PC-9 (cell line): ENCODE data around the gene DNAAF5. TPM values are rescaled to one million over a fixed set of nuclear protein-coding genes. Genes with fewer than 3 reads are reported as not detected.

Experiments
- BruUV-seq: library from RNA; stranded (reverse); fragments of 400-500 nt; replicated peaks from 2 replicates; lab custom pipeline; 2021; lab: Mats Ljungman, UMichigan
- CTCF ChIA-PET: fragments of 300-600 bp; sonication (Branson Sonifier 250); formaldehyde crosslinking; loops from one replicate; lab custom pipeline; 2022; ENCODE audit warnings: antibody characterized with exemption; lab: Charles Lee
- POLR2A ChIA-PET: fragments of 300-600 bp; sonication (Branson Sonifier 250); formaldehyde crosslinking; loops from one replicate; lab custom pipeline; 2022; ENCODE audit warnings: antibody characterized with exemption; ENCODE audit not compliant: unreplicated experiment; lab: Charles Lee
- DNase-seq, 2 experiments: peaks; one replicate each; pipeline versions ENCODE4 v3.0.0 to v3.0.0-alpha.2; 2015 to 2022; ENCODE audit warnings: mixed read lengths in 1 of 2
- H2AFZ ChIP-seq: fragments of 200-600 bp; sonication (generic); 2 replicates; pipeline ENCODE4 v1.8.1; 2017; ENCODE audit warnings: antibody characterized with exemption
- H3F3A ChIP-seq: fragments of 200-600 bp; sonication (generic); 2 replicates; pipeline ENCODE4 v1.8.1; 2017; ENCODE audit warnings: antibody characterized with exemption, mild to moderate bottlenecking, low read depth; ENCODE audit not compliant: insufficient read depth
- H3K27ac ChIP-seq: fragments of 200-600 bp; sonication (generic); 2 replicates; pipeline ENCODE4 v1.6.1; 2016; ENCODE audit warnings: mixed run types
- H3K27me3 ChIP-seq: fragments of 200-600 bp; sonication (generic); 2 replicates; pipeline ENCODE4 v1.6.1; 2016; ENCODE audit warnings: low read depth, mixed run types; ENCODE audit not compliant: insufficient read depth
- H3K36me3 ChIP-seq: fragments of 200-600 bp; sonication (generic); 2 replicates; pipeline ENCODE4 v1.6.1; 2016; ENCODE audit warnings: low read depth, mixed run types
- H3K4me1 ChIP-seq: fragments of 200-600 bp; sonication (generic); replicated peaks from 2 replicates; pipeline ENCODE4 v1.6.1; 2016; ENCODE audit warnings: mixed run types; ENCODE audit not compliant: insufficient read depth
- H3K4me2 ChIP-seq: fragments of 200-600 bp; sonication (generic); 2 replicates; pipeline ENCODE4 v1.6.1; 2017; ENCODE audit warnings: mixed run types
- H3K4me3 ChIP-seq: fragments of 200-600 bp; sonication (generic); 2 replicates; pipeline ENCODE4 v1.6.1; 2016; ENCODE audit warnings: mixed run types
- H3K79me2 ChIP-seq: fragments of 200-600 bp; sonication (generic); 2 replicates; pipeline ENCODE4 v1.6.1; 2017; ENCODE audit warnings: low read depth, mixed run types
- H3K9me2 ChIP-seq: fragments of 200-600 bp; sonication (generic); 2 replicates; pipeline ENCODE4 v1.8.1; 2017; ENCODE audit warnings: mild to moderate bottlenecking; ENCODE audit not compliant: insufficient read depth
- H3K9me3 ChIP-seq: fragments of 200-600 bp; sonication (generic); 2 replicates; pipeline ENCODE4 v1.8.1; 2016; ENCODE audit warnings: low read depth; ENCODE audit not compliant: insufficient read depth
- H4K20me1 ChIP-seq: fragments of 200-600 bp; sonication (generic); 2 replicates; pipeline ENCODE4 v1.8.1; 2017; ENCODE audit not compliant: insufficient read depth
- EZH2 ChIP-seq: fragments of 200-600 bp; sonication (generic); IDR thresholded peaks from 2 replicates; pipeline ENCODE4 v1.8.0; 2017; ENCODE audit warnings: antibody characterized with exemption, low read depth
- intact Hi-C: fragments of 100-400 bp; cut with micrococcal nuclease; formaldehyde crosslinking; loops from one replicate; pipeline ENCODE4 v1.10.0; 2022; ENCODE audit not compliant: unreplicated experiment
- total RNA-seq: library from RNA; stranded (reverse); gene quantifications from 2 replicates; pipeline ENCODE4 v1.2.3, GENCODE V29; 2021
- TF ChIP-seq, protein P1 (sequence below): fragments of 200-600 bp; sonication (generic); conservative IDR thresholded peaks from 2 replicates; pipeline ENCODE4 v1.6.1; 2017; ENCODE audit warnings: mixed run types, antibody characterized with exemption, mild to moderate bottlenecking, moderate library complexity

The DNAAF5 gene
- total RNA-seq, 1 experiment from 2014 or later: 63.2 TPM

DNA sequence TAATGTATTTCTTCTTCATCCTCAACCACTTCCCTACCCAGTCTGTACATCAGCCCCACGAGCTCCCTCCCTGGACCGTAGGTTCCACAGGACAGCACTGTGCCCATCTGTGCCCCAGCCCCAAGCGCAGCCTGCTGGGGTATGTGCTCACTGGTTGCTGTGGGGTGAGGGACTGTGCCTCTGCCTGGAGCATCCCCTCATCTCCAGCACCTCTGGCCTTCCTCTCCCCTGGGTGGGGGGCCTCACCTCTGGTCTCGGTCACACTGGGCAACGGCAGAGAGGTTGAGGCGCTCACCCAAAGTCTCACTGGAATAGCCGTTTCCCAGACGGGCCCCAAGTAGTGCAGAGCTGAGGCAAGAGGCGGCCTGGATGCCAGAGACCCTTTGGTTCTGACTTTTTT, 2.1 kb downstream of the DNAAF5 start:
- Histone ChIP-seq H3K27ac (no peak overlapping the region), H3K27me3 (no peaks in the 10 kb centered on the region), H2AFZ (no peak overlapping the region), H3K79me2 (peaks cover 52% of the 10 kb centered on the region), H3K4me3 (no peak overlapping the region), H3K9me2 (no peaks in the 10 kb centered on the region), H4K20me1 (peaks cover 30% of the 10 kb centered on the region), H3K9me3 (peaks cover 17% of the 10 kb centered on the region), H3K4me2 (peak overlapping the region; percentile 84; the same call in 1 of the 2 replicates), H3F3A (peaks cover 37% of the 10 kb centered on the region), H3K36me3 (peaks cover 23% of the 10 kb centered on the region), H3K4me1 (peaks cover 42% of the 10 kb centered on the region)
- intact Hi-C loops: no loop called here
- no peak for DNase-seq
- TF ChIP-seq, protein P1, sequence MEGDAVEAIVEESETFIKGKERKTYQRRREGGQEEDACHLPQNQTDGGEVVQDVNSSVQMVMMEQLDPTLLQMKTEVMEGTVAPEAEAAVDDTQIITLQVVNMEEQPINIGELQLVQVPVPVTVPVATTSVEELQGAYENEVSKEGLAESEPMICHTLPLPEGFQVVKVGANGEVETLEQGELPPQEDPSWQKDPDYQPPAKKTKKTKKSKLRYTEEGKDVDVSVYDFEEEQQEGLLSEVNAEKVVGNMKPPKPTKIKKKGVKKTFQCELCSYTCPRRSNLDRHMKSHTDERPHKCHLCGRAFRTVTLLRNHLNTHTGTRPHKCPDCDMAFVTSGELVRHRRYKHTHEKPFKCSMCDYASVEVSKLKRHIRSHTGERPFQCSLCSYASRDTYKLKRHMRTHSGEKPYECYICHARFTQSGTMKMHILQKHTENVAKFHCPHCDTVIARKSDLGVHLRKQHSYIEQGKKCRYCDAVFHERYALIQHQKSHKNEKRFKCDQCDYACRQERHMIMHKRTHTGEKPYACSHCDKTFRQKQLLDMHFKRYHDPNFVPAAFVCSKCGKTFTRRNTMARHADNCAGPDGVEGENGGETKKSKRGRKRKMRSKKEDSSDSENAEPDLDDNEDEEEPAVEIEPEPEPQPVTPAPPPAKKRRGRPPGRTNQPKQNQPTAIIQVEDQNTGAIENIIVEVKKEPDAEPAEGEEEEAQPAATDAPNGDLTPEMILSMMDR: no peak
- TF ChIP-seq EZH2: no peak
- ChIA-PET POLR2A (interaction anchor here (0.5 to 0.7 kb wide), 2 partner anchors 114 to 537 kb away, joined by 4 to 30 read pairs; no protein-coding TSS in a partner anchor), CTCF (interaction anchor here (0.6 kb wide), 1 partner anchor 69 kb away, joined by 4 read pairs; no protein-coding TSS in a partner anchor)
- no TSS peak for BruUV-seq

DNA sequence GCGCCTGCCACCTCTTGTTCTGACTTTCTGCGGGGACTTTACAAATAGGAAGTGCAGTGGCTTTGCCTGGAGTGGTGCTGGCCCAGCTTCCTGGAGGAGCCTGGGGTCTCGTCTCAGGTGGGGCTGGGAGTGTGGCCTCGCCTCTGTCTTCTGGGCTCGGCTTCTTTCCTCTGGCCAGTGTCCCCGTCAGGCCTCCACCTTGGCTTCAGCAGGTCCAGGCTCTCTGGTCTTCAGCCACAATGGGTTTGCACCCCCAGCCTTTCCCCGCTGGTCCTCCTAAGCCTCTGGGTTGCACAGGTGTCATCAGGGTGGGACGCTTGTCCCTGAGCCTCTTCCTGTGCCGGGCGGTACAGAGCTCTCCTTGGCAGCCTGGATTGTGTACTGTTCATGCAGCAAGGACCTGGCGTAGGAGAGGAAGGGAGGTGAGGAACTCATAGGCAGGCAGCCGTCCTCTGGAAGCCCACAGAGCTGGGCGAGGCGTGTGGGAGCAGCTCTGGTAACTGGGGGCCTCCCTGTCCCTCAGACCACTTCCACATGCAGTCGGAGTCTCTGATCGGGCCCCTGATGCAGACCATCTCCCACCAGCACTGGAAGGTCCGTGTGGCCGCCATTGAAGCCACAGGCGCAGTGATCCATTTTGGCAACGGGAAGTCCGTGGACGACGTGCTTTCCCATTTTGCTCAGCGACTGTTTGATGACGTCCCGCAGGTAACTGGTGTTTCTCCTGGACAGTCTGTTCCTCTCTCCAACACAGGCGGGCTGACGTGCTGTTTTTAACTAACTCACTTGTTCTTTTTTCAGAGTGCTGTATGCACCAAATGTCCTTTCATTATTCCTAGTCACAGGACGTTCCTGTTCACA, 2.9 kb downstream of the DNAAF5 start:
- Histone ChIP-seq H3K36me3 (peaks cover 23% of the 10 kb centered on the region), H3K4me3 (no peak overlapping the region), H3K79me2 (peaks cover 52% of the 10 kb centered on the region), H2AFZ (no peak overlapping the region), H3K9me2 (no peaks in the 10 kb centered on the region), H3F3A (peaks cover 43% of the 10 kb centered on the region), H4K20me1 (peaks cover 38% of the 10 kb centered on the region), H3K27ac (no peak overlapping the region), H3K27me3 (no peaks in the 10 kb centered on the region), H3K4me1 (peaks cover 42% of the 10 kb centered on the region), H3K4me2 (no peak overlapping the region), H3K9me3 (peaks cover 18% of the 10 kb centered on the region)
- no TSS peak for BruUV-seq
- ChIA-PET CTCF (no interaction called here), POLR2A (interaction anchor here (0.5 to 0.7 kb wide), 2 partner anchors 115 to 537 kb away, joined by 4 to 30 read pairs; no protein-coding TSS in a partner anchor)
- intact Hi-C loops: no loop called here
- TF ChIP-seq, protein P1: no peak
- DNase-seq: no peak

DNA sequence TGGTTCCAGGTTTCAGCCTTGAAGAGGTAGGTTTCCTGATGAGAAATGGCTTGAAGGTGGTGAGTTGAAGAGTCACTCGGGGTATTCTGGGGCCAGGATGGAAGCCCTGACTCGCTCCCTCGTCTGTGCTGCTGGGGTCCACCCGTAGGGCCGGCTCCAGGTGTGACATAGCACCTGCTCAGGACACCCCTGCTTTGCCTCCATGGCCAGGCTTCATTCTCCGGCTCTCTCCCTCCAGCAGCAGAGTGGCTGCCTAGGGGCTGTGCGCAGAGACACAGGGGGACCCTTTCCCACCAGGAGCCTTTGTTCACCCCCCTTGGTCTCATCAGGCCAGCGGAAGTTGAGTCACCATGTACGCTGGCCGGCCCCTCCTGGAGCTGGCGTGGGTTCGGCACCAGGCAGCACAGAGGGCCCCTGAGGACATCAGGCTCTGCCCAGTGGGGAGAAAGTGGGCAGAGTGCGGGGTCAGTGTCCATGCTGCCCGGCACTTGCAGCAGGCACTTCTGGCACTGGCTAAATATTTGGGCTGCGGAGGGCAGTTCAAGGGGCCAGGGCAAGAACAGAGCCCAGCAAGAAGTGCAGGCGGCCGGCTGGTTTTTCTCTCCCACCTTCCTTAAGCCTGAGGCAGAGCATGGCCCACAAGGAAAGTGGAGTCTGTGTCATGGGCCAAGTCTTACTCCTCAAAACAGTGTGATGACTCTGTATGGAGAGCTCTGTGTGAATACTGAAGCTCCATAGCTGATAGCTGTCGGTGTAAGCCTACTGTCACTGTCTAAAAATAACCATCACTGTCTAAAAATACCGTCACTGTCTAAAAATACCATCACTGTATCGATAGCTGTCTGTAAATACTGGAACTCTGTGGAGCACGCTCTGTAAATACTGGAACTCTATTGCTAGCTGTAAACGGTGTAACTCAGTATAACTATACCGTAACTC, 4.3 kb downstream of the DNAAF5 start:
- Histone ChIP-seq H3F3A (peaks cover 37% of the 10 kb centered on the region), H3K4me1 (peaks cover 29% of the 10 kb centered on the region), H2AFZ (no peak overlapping the region), H4K20me1 (peaks cover 42% of the 10 kb centered on the region), H3K79me2 (peaks cover 52% of the 10 kb centered on the region), H3K27me3 (no peaks in the 10 kb centered on the region), H3K9me3 (peaks cover 8% of the 10 kb centered on the region), H3K36me3 (peaks cover 25% of the 10 kb centered on the region), H3K9me2 (no peaks in the 10 kb centered on the region), H3K27ac (no peak overlapping the region), H3K4me3 (no peak overlapping the region), H3K4me2 (no peak overlapping the region)
- TF ChIP-seq EZH2: no peak
- TF ChIP-seq, protein P1: no peak
- no peak for DNase-seq
- BruUV-seq: no TSS peak
- CTCF ChIA-PET: interaction anchor here (1.5 kb wide), 1 partner anchor 409 kb away, joined by 7 read pairs; no protein-coding TSS in a partner anchor
- POLR2A ChIA-PET: interaction anchor here (0.6 to 0.7 kb wide), 2 partner anchors 111 to 213 kb away, joined by 5 to 16 read pairs; no protein-coding TSS in a partner anchor
- intact Hi-C loops: loop anchor here (5.0 kb wide), 1 partner anchor 193 kb away; no protein-coding TSS in a partner anchor
